HG03039 (cell line): Measurements from ENCODE around the gene SULT1C2.

Experiments used
- ATAC-seq: cut with Tn5 transposase; IDR thresholded peaks from one replicate; pipeline ENCODE4 v1.9.1; 2021; ENCODE audit warnings: mild to moderate bottlenecking, moderate library complexity; ENCODE audit not compliant: unreplicated experiment

The SULT1C2 gene

DNA sequence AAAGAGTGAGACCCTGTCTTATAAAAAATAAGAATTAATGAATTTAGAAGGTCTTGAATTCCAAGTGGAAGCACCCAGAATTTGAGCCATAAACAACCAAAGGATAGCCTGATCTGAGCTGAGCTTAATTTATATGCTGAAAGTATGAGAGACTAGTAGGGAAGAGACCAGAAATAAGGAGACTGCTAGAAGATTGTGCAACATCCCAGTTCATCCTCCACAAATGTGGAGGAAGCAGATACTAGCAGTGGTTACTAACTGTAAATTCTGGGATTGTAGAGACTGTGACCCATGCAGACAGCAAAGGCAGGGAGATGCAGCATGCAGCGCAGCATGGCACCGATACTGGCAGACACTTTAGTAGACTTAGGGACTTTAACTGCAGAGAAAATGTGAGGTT, 1.5 kb upstream of the SULT1C2 start:
- ATAC-seq: no peak

- ATAC-seq: no peak
These were observed 5.2 kb downstream of the SULT1C2 start for GRCh38 chr2:108293850-108294249.

DNA sequence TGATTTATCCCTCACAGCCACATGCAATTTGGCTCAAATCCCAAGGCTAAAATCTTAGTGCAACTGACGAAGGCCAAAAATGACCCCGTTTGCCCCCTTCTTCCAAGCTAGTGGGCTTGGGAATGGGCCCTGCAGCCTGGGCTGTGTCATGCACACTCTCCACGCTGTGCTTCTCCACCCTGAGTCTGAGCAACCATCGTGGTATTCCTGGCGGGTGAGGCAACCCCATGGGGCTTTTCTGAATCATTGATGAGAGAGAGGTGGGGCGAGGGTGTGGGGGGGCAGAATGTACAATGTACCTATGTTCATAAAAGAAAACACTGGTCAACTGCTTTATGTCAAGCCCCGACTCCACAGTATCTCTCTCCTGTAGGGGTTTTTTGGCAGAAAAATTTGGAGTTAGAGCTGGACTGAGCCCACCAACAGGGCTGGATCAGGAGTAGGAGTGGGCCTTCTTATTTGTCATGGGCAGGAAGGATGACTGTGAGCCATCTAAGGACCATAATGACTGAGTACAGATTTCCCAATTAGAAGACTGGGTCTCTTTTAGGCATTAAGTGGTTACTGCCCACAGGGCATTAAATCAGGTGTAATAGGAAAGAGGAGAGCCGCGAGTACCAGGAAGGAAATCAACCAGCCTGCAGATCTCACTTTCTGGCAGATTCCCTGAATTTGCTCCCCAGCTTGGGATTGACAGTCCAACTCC, 8.9 kb downstream of the SULT1C2 start:
- ATAC-seq: no peak

DNA sequence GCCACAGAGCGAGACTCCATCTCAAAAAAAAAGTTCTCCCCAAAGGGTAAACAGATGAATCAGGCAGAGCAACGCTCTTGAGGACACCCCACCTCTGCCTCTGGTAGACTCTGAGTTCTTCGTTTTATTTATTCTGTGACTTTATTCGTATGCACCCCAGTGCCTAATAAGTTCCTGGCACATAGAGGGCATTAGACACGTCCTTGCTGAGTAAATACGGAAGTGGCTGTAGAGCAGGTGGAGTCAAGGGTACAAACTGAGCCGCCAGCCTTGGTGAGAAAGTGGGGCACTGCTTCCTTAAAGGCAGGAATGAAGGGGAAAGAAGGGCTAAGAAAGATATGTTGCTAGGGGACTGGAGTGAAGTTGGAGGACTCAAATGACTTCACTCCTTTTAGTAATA, 12.9 kb downstream of the SULT1C2 start:
- no peak for ATAC-seq

- ATAC-seq: peak; percentile 64
These were observed 16.3 kb downstream of the SULT1C2 start for GRCh38 chr2:108304975-108305374.

- no peak for ATAC-seq
These were observed 17.2 kb downstream of the SULT1C2 start for GRCh38 chr2:108305901-108306300.

GRCh38 chr2:108309903-108310302, 21.2 kb downstream of the SULT1C2 start:
- ATAC-seq: no peak

DNA sequence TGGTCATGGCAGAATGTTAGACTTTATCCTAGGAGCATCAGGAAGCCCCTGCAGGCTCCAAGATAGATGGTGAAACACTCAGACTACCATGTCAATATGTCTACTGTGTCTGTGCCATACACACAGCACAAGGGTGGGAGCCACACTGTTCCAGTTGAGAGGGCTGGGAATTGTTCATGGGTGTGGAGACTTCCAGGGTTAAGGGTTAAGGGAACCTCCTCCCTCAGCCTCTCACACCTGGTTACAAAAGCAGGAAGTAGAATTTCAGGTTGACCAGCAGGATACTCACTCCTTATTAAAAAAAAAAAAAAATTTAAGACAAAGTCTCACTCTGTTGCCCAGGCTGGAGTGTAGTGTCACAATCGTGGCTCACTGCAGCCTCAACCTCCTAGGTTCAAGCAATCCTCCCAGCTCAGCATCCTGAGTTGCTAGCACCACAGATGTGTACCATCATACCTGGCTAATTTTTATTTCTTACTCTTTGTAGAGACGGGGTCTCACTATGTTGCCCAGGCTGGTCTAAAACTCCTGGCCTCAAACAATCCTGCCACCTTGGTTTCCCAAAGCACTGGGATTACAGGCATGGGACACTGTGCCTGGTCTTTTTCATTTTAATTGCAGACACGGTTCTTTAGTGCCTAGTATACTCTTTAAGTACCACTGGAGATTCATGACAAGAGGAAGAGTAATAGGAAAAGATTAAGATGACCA, 26.0 kb downstream of the SULT1C2 start:
- ATAC-seq: no peak

- no peak for ATAC-seq
These were observed 26.8 kb downstream of the SULT1C2 start for GRCh38 chr2:108315444-108315934.

GRCh38 chr2:108316033-108316432, 27.3 kb downstream of the SULT1C2 start:
- ATAC-seq: no peak

DNA sequence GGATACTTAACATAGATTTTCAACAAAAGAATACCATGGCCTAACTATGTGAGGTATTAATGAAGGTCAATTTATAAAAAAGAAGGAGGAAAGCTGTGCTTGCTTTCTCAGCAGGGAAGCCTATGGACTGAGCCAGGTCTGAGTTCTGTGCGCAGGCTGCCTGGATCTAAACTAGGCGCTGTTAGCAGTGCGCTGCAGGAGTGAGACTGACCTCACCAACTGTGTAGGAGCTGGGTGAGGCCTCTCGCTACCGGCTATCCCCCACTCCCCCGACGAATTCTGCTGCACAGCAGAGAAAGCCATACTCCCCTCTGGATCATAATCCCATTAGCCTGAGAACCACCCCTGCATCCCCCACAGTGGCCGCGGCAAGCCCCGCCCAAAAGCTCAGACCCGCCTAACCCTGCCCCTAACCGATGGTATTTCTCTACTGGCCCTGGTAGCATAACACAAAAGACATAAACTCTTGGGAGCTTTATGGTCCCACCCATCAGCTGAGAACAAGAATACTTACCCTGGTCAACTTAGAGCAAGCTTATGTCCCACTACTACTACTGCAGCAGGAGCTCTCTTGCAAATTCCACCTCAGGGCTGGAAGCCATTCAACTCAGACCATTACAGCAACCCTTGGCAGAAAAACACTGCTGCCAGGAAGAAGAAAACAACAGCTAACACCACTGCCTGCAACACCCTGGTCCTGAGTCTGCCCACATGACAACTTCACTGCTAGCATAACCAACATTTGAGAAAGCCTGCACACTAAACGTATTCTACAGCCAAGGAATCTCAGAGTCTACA, 28.0 kb downstream of the SULT1C2 start:
- ATAC-seq: no peak

DNA sequence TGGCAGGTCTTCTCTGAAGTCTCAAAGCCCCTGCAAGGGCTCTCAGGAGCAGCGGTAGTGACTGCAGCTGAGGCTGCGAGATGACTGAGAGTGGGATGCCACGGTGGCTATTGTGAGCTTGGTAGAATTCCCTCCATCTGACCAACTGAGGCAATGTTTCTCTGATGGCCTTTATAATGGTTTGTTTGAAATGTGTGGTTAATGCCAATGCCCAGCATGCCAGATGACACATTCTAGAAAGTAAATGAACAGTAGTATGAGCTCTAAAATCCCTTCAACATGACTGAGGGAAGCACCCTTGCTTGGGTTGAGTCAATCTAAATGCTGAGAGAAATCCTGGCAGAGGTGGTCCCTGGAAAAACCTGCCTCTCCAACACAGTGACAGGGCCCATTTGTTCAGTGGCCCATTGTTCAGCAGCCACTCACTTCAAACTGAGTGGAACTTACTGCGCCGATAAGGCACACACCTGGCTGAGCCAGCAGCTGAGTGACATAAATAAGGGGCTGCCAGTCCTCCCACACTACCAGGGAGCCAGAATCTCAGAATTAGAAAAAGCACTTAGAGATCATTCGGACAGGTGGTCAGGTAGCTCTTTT, 31.7 kb downstream of the SULT1C2 start:
- ATAC-seq: no peak

- ATAC-seq: no peak
These were observed 34.9 kb downstream of the SULT1C2 start for GRCh38 chr2:108323619-108324018.

DNA sequence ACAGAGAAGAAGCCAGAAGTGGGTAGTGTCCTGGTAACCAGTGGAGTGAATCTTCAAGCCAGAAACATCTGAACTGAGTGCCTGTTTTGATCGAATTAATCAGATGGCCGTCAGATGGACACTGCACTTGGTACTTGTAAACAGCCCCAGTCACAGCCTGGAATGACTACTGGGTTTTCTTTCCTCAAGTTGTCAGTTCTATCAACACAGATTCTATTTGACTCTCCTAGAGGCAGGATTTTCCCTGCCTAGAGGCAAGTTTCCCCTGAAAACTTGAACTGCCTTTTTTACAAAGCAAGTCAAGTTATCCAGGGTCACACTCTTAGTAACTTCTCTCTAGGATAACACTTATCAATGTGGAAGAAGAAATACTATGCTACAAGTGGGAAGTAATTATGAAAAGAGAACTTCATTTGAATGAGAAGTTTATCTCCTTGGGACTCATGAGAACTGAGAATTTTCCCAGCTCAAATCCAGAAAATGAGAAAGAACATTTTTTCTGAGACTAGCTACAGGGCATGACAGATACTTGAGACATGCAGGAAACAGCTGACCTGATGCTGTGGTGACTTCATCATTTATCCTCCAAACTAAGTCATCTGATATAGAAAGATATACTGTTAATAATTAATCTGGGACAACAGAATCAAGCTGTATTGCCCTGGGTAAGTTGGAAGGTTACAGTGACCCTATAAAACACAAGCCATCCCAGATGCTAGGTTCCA, 36.0 kb downstream of the SULT1C2 start:
- no peak for ATAC-seq

DNA sequence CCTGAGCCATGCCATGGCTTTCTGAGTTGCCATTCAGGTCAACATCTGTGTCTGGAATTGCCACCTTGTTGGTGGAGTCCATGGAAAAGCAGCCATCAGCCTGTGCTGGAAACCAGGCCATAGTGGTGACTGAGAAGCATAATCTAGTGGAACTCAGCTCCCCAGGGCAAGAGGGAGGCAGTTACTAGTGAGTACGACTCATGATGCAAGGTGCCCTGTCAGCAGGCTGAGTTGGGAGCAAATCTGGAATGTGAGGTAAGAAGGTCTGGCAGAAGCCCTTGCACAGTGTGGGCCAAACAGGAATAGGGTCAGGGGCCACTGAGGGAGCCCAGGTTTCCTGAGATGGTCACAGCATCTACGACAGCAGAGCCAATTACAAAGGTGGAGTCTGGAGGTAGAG, 37.1 kb downstream of the SULT1C2 start:
- no peak for ATAC-seq

DNA sequence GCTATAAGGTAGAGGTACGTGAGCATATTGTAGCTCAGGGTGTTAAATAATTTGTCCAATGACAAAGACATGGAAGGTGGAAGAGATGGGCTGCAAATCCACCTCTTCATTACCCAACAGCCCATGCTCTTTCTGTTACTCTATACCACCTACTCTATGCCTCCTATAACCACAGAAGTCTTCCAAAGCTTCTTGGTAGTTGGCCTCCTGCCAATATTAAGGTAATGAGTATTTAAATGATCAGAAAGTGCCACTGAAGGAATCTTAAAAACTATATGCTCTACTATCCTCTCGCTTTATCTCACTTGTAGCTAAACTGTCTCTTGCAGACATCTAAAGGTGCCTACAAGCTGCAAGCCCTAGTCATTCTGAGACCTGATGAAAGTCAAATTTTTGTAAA, 41.1 kb downstream of the SULT1C2 start:
- no peak for ATAC-seq

DNA sequence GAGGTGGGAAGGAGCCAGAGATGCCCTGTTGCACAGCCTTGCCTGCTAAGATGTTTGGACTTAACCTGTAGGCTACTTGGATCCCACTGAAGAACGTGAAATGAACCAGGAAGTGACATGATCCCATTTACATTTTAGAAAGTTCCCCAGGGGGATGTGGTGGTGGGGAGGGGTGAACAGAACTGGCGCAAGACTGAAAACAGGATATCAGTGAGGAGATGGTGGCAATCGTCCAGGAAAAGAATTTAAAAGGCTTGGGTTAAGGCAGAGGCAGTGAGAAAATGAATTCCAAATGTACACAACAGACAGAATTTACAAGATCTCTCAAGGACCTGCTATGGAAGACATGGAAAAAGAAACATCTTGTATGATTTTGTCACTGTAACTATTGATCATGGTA, 42.3 kb downstream of the SULT1C2 start:
- ATAC-seq: no peak

DNA sequence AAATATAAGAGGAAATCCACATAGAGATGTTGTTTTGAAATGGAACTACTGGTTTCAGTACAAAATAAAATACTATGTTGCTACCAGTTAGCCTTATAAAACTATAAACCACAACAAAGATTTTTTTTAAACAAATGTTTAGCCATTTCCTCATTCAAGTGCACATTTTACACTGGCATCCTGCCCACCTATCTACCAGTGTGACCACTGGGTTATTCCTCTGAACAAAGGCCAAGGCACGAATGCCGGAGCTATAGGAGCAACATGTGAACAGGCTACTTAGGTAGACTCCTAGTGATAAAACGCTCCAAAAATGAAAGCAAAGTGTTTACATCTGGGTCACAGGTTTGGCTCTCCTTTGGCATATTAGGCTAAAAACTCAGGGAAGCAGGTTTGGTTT, 57.3 kb downstream of the SULT1C2 start:
- ATAC-seq: no peak

GRCh38 chr2:108346827-108347226, 58.1 kb downstream of the SULT1C2 start:
- ATAC-seq: no peak

DNA sequence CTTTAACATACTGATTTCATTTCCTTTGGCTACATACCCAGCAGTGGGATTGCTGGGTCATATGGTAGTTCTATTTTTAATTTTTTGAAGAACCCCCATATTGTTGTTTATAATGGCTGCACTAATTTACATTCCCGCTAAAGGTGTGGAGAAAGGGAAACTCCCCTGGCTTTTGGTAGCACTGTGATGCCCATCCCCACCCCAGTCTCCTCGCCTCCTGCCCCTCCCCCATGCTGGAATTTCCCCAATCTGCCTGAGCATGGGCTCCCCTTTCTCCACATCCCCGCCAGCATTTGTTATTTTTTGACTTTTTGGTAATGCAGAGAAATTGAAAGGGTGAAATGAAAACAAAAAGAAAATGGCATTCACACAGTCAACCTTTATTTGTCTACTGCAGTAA, 59.1 kb downstream of the SULT1C2 start:
- no peak for ATAC-seq
